DND-41 (cell line): ENCODE data around the gene BCKDK.

Source experiments
- ATAC-seq: fragments of 200-7000 bp; cut with Tn5 transposase; 3 replicates; pipeline ENCODE4 v1.9.1; 2021; ENCODE audit warnings: low read depth; ENCODE audit not compliant: insufficient read depth
- DNase-seq: peaks from one replicate; pipeline ENCODE4 v3.0.0-alpha.2; 2020
- H2AFZ ChIP-seq: 2 replicates; pipeline ENCODE4 v1.6.0; 2012; ENCODE audit warnings: low read depth, low read length
- H3K27ac ChIP-seq: 2 replicates; pipeline ENCODE4 v1.5.1; 2012; ENCODE audit warnings: low read length, inconsistent platforms
- H3K27me3 ChIP-seq: fragments of 200-600 bp; sonication (generic); 2 replicates; pipeline ENCODE4 v1.6.0; 2012; ENCODE audit warnings: low read length, mild to moderate bottlenecking, inconsistent platforms; ENCODE audit not compliant: insufficient read depth, poor library complexity
- H3K36me3 ChIP-seq: 2 replicates; pipeline ENCODE4 v1.5.1; 2012; ENCODE audit warnings: low read length, inconsistent platforms; ENCODE audit not compliant: insufficient read depth
- H3K4me1 ChIP-seq: 2 replicates; pipeline ENCODE4 v1.5.1; 2012; ENCODE audit warnings: mild to moderate bottlenecking, low read length; ENCODE audit not compliant: insufficient read depth
- H3K4me2 ChIP-seq: 2 replicates; pipeline ENCODE4 v1.6.0; 2012; ENCODE audit warnings: mild to moderate bottlenecking, moderate library complexity, low read length, inconsistent platforms; ENCODE audit not compliant: insufficient read depth
- H3K4me3 ChIP-seq, 2 experiments: fragments of 200-600 bp in 1 of 2; shearing (Covaris generic) in 1 of 2; 2 replicates each; pipeline ENCODE4 v1.5.1; 2012 to 2016; ENCODE audit warnings: inconsistent platforms in 2 of 2, low read length in 2 of 2, mild to moderate bottlenecking in 2 of 2, low read depth in 1 of 2, moderate library complexity in 1 of 2
- H3K79me2 ChIP-seq: 2 replicates; pipeline ENCODE4 v1.6.0; 2012; ENCODE audit warnings: low read length, inconsistent platforms; ENCODE audit not compliant: insufficient read depth
- H3K9ac ChIP-seq: 2 replicates; pipeline ENCODE4 v1.6.0; 2012; ENCODE audit warnings: low read depth, mild to moderate bottlenecking, inconsistent platforms, low read length, moderate library complexity
- H3K9me3 ChIP-seq: 2 replicates; pipeline ENCODE4 v1.5.1; 2012; ENCODE audit warnings: low read length, moderate library complexity, mild to moderate bottlenecking, inconsistent platforms; ENCODE audit not compliant: insufficient read depth, severe bottlenecking
- H4K20me1 ChIP-seq: 2 replicates; pipeline ENCODE4 v1.6.0; 2012; ENCODE audit warnings: low read length; ENCODE audit not compliant: insufficient read depth
- CTCF ChIP-seq: IDR thresholded peaks from 2 replicates; pipeline ENCODE4 v1.5.1; 2012; ENCODE audit warnings: borderline replicate concordance, low read length, moderate library complexity, mild to moderate bottlenecking; ENCODE audit not compliant: poor library complexity, severe bottlenecking; ENCODE audit errors: extremely low read depth
- EZH2 ChIP-seq: IDR thresholded peaks from 3 replicates; pipeline ENCODE4 v1.6.1; 2012; ENCODE audit warnings: borderline replicate concordance, low read depth, mild to moderate bottlenecking, moderate library complexity, low read length, inconsistent platforms; ENCODE audit not compliant: severe bottlenecking

BCKDK gene

GRCh38 chr16:31145398-31145990, 37.3 kb downstream of the BCKDK start:
- no peak overlapping the region for H3K4me2 ChIP-seq
- H3K79me2 ChIP-seq, result no peaks in the 10 kb centered on the region
- no peak for ATAC-seq
- H3K9ac ChIP-seq, result no peak overlapping the region
- H3K27ac ChIP-seq, result no peak overlapping the region
- H3K36me3 ChIP-seq, result no peaks in the 10 kb centered on the region
- H3K27me3 ChIP-seq, result no peaks in the 10 kb centered on the region
- no peak for DNase-seq
- H2AFZ ChIP-seq, result no peak overlapping the region
- H3K4me1 ChIP-seq, result peaks cover 18% of the 10 kb centered on the region
- no peak overlapping the region for H3K4me3 ChIP-seq
- no peak for TF ChIP-seq CTCF
- no peak for TF ChIP-seq EZH2
- H4K20me1 ChIP-seq, result no peaks in the 10 kb centered on the region
- H3K9me3 ChIP-seq, result no peaks in the 10 kb centered on the region

- Histone ChIP-seq H4K20me1 (no peaks in the 10 kb centered on the region), H3K27me3 (no peaks in the 10 kb centered on the region), H3K36me3 (no peaks in the 10 kb centered on the region), H2AFZ (no peak overlapping the region), H3K9ac (no peak overlapping the region), H3K4me2 (no peak overlapping the region), H3K27ac (no peak overlapping the region), H3K9me3 (no peaks in the 10 kb centered on the region), H3K79me2 (no peaks in the 10 kb centered on the region), H3K4me3 (no peak overlapping the region), H3K4me1 (peaks cover 7% of the 10 kb centered on the region)
- DNase-seq (no peak), ATAC-seq (no peak)
- no peak for TF ChIP-seq CTCF
- no peak for TF ChIP-seq EZH2
Observed at GRCh38 chr16:31147574-31147973, 39.4 kb downstream of the BCKDK start.

- H2AFZ ChIP-seq, result no peak overlapping the region
- H3K4me2 ChIP-seq, result no peak overlapping the region
- no peak for DNase-seq
- TF ChIP-seq CTCF, result no peak
- TF ChIP-seq EZH2, result no peak
- no peak overlapping the region for H3K27ac ChIP-seq
- no peak overlapping the region for H3K9ac ChIP-seq
- ATAC-seq, result no peak
- no peak overlapping the region for H3K4me3 ChIP-seq
- H3K4me1 ChIP-seq, result no peaks in the 10 kb centered on the region
- no peaks in the 10 kb centered on the region for H3K36me3 ChIP-seq
- H3K27me3 ChIP-seq, result no peaks in the 10 kb centered on the region
- H3K79me2 ChIP-seq, result no peaks in the 10 kb centered on the region
- no peaks in the 10 kb centered on the region for H4K20me1 ChIP-seq
- no peaks in the 10 kb centered on the region for H3K9me3 ChIP-seq
Observed at GRCh38 chr16:31148281-31148728, 40.1 kb downstream of the BCKDK start.
